ENCODE measurements around the gene ZNF443.
"Not testable (repeated sequence)": the region's sequence is repeated elsewhere in the genome, so short reads cannot be mapped to it uniquely, and the experiment has no call there.

Gene ZNF443

GRCh38 chr19:12417273-12417672 lies 23.5 kb downstream of the ZNF443 start:
- DNase-seq (ENCODE audit: low read depth) = not testable (repeated sequence)

GRCh38 chr19:12411893-12412292 lies 28.9 kb downstream of the ZNF443 start:
- no peak for DNase-seq (ENCODE audit: low read depth)

DNA sequence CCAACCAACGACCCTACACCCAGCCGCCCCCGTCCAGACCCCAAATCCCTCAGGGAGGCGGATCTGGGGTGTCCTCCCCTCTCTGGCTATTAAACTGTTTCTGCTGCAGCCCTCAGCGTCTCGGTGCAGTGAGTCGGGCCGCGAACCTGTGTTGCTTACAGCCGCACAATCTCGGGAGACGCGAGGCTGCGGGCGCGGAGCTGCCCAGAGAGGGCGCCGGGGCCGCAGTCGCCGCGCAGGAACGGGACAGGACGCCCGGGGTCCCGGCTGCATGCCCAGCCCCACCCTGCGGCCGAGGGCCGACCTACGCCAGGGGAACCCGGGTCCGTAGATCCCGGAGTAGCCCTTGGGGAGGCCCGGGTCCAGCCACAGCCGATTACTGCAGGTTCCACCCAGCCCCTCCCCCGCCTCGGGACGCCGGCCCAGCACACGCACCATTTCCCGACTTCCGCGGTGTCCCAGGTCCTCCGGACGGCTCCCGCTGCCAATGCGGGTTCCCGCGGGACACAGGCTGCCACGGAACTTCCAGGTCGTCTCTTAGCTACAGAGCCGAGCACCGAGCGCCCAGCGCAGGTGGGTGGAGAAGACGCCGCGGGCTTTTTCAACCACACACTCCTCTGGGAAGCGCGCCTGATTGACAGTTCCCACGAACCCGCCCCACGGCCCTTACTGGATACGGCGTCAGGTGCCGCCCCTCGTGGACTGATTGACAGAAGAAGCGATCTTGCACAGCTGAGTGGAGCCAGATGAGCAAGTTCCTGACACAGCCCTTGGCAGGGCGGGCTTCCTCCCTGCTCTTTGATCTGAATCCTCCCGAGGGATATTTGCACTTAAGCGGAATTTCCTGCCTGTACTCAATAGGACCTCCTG lies 40.0 kb downstream of the ZNF443 start, which contains the start of gene ZNF799:
Gene ZNF799, minus strand, starts transcription at position 639 of the 870 bp plus-strand sequence. Its CDS starts 201 bp downstream, at position 438.
- peak; percentile 74 for DNase-seq (ENCODE audit: low read depth)

- DNase-seq (ENCODE audit: low read depth) = not testable (repeated sequence)
Observed at GRCh38 chr19:12399901-12400632, 40.8 kb downstream of the ZNF443 start.

DNA sequence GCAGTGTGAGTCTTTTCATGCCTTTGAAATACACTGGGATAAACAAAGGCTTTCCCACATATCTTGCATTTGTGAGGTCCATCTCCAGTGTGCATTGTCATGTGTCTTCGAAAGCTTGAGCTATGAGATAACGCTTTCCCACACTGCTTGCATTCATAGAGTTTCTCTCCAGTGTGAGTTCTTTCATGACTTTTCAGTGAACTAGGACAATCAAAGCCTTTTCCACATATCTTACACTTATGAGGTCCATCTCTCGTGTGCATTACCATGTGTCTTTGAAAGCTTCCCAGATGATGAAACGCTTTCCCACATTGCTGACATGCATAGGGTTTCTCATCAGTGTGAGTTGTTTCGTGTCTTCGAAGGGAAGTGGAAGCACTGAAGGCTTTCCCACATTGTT lies 49.7 kb downstream of the ZNF443 start:
- DNase-seq (ENCODE audit: low read depth) = not testable (repeated sequence)

DNA sequence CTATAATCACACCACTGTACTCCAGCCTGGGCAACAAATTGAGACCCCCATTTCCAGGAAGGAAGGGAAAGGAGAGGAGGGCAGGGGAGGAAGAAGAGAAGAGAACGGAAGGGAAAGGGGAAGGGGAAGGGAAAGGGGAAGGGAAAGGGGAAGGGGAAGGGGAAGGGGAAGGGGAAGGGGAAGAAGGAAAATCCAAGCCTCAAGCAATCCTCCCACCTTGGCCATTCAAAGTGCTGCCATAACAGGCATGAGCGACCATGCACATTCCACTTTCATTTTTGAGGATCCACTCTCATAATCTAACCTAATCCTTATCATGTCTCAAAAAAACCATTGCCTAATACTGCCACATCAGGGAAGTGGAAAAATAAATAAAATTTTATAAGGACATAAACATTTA lies 54.5 kb downstream of the ZNF443 start:
- not testable (repeated sequence) for DNase-seq (ENCODE audit: low read depth)

DNA sequence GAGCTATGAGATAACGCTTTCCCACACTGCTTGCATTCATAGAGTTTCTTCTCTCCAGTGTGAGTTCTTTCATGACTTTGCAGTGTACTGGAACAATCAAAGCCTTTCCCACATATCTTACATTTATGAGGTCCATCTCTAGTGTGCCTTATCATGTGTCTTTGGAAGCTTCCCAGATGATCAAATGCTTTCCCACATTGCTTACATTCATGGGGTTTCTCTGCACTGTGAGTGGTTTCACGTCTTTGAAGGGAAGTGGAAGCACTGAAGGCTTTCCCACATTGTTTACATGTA lies 60.4 kb downstream of the ZNF443 start:
- DNase-seq (ENCODE audit: low read depth) = no peak

GRCh38 chr19:12379732-12380443 lies 60.9 kb downstream of the ZNF443 start:
- no peak for DNase-seq (ENCODE audit: low read depth)
